ENCODE data around the gene ARHGAP9. TPM values are rescaled to one million over a fixed set of nuclear protein-coding genes. Genes with fewer than 3 reads are reported as not detected.

The ARHGAP9 gene
- total RNA-seq, 4 donors from 2014 or later = 5.2 to 40.5 (median 11.6) TPM

DNA sequence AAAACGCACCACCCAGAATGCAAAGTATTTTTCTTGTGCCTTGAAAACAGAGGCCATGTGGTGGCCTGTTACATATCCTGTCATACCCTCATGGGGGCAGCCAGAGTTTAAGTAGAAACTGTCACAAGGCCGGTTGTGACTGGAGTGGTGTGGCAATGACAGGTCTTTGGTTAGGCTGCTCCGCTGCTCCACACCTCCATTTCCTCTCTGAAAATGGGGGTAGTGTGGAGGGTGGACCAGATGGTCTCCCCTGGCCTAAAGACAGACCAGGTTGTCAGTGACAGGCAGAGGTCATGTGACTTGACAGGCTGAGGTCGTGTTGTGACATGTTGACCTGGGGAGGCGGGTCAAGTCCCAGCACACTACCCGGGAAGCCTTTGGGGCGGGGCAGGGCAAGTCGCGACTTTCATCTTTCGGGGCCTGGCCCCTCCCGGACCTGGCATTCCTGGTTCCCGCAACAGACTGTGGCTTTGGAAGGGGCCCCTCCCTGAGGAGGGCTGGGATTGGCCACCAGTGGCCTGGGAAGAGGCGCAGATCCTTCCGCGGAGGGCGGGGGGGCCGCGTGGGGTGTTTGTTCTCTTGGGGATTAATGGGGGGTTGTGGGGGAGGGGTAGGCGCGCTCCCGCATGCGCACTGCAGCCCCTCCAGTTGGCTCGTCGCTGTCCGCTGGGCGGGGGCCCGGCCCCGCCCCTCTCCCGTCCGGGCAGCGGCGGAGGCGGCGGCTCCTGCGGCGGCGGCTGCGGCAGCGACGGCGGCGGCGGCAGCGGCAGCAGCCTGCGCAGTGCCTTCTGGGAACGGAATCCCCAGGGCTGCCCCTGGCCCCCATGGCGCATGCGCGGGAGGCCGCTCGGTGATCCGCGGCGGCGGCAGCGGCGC lies 42.6 kb upstream of the ARHGAP9 start, which contains the start of gene MBD6:
Gene MBD6 (plus strand): TSS at position 814 of the 876 bp plus-strand sequence. CDS start 1,480 bp downstream, outside the sequence.
- TF ChIP-seq, protein P1, sequence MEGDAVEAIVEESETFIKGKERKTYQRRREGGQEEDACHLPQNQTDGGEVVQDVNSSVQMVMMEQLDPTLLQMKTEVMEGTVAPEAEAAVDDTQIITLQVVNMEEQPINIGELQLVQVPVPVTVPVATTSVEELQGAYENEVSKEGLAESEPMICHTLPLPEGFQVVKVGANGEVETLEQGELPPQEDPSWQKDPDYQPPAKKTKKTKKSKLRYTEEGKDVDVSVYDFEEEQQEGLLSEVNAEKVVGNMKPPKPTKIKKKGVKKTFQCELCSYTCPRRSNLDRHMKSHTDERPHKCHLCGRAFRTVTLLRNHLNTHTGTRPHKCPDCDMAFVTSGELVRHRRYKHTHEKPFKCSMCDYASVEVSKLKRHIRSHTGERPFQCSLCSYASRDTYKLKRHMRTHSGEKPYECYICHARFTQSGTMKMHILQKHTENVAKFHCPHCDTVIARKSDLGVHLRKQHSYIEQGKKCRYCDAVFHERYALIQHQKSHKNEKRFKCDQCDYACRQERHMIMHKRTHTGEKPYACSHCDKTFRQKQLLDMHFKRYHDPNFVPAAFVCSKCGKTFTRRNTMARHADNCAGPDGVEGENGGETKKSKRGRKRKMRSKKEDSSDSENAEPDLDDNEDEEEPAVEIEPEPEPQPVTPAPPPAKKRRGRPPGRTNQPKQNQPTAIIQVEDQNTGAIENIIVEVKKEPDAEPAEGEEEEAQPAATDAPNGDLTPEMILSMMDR (IDR thresholded peaks at IDR 0.05) = peak in 2 of 5 experiments; percentile 9 to 25
- TF ChIP-seq EP300 (IDR thresholded peaks at IDR 0.05) = peak; percentile 35 to 85
- TF ChIP-seq POLR2A (IDR thresholded peaks at IDR 0.05) = peak; percentile 26 to 58
- Histone ChIP-seq H3K27ac (peak within 1 kb of the TSS; percentile 93 to 100 (median 96)), H3K4me3 (peak within 1 kb of the TSS; percentile 77 to 91 (median 84)), H3K4me1 (peaks cover 0 to 79% (median 62%) of the 10 kb centered on the region in 4 donors), H3K36me3 (peaks cover 0 to 34% (median 7%) of the 10 kb centered on the region in 3 donors), H3K27me3 (no peaks in the 10 kb centered on the region), H3K9me3 (no peaks in the 10 kb centered on the region)
- 1 to 2% methylated on average over 25 to 43 of the region's 57 CpGs for WGBS, 2 donors
- peak; percentile 84 to 86 for DNase-seq (ENCODE audit: low spot score in 2 of 2)

DNA sequence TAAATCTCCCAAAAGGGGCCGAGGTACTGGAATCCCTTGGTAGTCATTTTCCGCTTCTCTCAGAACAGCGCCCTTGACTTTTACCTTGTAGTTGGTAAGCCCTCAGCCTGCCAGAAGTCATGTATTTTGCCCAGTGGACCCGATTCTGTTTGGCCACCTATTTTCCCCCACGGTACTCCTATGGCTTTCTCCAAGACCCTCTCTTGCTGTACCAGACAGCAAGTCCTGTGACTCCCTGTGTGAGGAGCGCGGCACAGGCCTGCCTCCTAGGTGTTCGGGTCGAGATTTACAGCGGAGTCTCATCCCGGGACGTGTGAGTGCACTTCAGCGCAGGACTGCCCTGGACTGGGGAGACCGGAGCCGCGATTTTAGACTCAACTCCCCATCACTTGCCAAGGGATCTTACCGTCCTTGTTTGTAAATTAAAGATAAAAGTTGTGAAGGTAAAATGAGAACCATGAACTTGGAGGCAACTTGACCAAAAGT lies 41.9 kb upstream of the ARHGAP9 start:
- peak overlapping the region in 3 of 4 donors; percentile 30 to 91 (median 77) for H3K4me3 ChIP-seq
- WGBS, 2 donors = 33 to 36% methylated on average over 17 of the region's 17 CpGs
- peaks cover 0 to 82% (median 62%) of the 10 kb centered on the region in 4 donors for H3K4me1 ChIP-seq
- no peaks in the 10 kb centered on the region for H3K9me3 ChIP-seq
- DNase-seq (ENCODE audit: low spot score in 2 of 2) = peak; percentile 35 to 47
- H3K27ac ChIP-seq = peak overlapping the region; percentile 93 to 100 (median 96)
- TF ChIP-seq, protein P1 (IDR thresholded peaks at IDR 0.05) = no peak
- no peak for TF ChIP-seq EP300 (IDR thresholded peaks at IDR 0.05)
- no peak for TF ChIP-seq POLR2A (IDR thresholded peaks at IDR 0.05)
- peaks cover 0 to 34% (median 13%) of the 10 kb centered on the region in 3 donors for H3K36me3 ChIP-seq
- H3K27me3 ChIP-seq = no peaks in the 10 kb centered on the region

DNA sequence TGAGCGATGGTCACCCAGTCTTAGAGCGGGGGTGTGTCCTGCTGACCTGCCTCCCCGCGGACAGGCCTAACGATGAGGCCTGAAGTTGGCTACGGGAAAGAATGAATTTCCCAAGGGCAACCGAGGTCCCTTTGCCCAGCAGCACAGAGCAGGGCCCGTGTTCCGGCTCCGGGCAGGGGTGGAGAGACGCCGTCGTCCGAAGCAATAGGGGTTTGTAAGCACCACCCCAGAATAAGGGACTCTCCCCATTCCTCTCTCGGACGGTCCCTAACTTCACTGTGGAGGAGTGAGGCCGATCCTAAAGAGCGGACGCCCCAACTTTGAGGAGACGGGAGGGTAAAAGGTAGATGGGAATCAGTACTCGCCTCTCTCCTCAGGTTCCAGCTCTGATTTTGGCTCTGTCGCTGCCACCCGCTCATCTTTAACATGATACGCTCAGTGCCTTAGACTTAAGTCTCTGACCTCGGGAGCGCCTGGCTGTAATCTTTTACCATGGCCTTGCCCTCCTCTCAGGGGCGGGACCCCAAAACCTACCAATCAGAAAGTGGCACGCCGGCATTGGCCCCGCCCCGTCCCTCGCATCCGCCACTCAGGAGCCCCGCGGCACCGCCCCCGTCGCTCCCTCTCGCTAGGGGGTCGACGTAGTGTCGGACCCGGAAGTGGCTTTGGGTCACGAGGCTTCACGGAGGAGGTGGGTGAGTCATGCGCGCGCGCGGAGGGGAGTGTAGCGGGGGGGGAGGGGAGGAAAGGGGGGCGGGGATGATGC lies 40.6 kb upstream of the ARHGAP9 start, which contains the start of gene DDIT3:
Gene DDIT3 (minus strand): TSS at position 462 of the 766 bp plus-strand sequence. CDS start 3,108 bp downstream, outside the sequence.
- WGBS, 2 donors = 0% methylated on average over 22 to 32 of the region's 52 CpGs
- peak; percentile 99 for DNase-seq (ENCODE audit: low spot score in 2 of 2)
- Histone ChIP-seq H3K36me3 (peaks cover under 1 to 34% (median 11%) of the 10 kb centered on the region in 3 donors), H3K27ac (peak within 1 kb of the TSS; percentile 96 to 100 (median 99)), H3K4me3 (peak within 1 kb of the TSS; percentile 64 to 91 (median 82)), H3K9me3 (no peaks in the 10 kb centered on the region), H3K27me3 (no peaks in the 10 kb centered on the region), H3K4me1 (peaks cover 0 to 72% (median 57%) of the 10 kb centered on the region in 4 donors)
- TF ChIP-seq EP300 (IDR thresholded peaks at IDR 0.05) (peak; percentile 92 to 100), POLR2A (IDR thresholded peaks at IDR 0.05) (peak; percentile 99 to 100)
- TF ChIP-seq, protein P1 (IDR thresholded peaks at IDR 0.05) = peak in 2 of 5 experiments; percentile 29 to 39

DNA sequence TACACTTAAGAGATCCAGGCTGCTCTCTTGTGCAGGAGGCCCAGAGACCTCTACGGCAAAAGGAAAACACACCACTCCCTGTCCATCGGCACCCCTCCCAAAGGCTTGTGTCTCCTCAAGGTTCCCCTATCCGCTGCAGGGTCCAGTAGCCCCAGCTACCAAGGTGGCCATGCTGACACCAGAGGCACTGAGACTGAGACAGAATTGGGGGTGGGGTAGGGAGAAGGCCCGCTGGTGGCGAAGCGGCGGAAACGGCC lies 40.1 kb upstream of the ARHGAP9 start:
- Histone ChIP-seq H3K4me1 (peaks cover 0 to 67% (median 52%) of the 10 kb centered on the region in 4 donors), H3K27ac (peak overlapping the region; percentile 96 to 100 (median 99)), H3K4me3 (peak overlapping the region; percentile 64 to 91 (median 82)), H3K36me3 (peaks cover 5 to 34% (median 15%) of the 10 kb centered on the region in 3 donors), H3K9me3 (no peaks in the 10 kb centered on the region), H3K27me3 (no peaks in the 10 kb centered on the region)
- TF ChIP-seq POLR2A (IDR thresholded peaks at IDR 0.05) (no peak), EP300 (IDR thresholded peaks at IDR 0.05) (no peak)
- TF ChIP-seq, protein P1 (IDR thresholded peaks at IDR 0.05) = no peak
- 0 to 2% methylated on average over 4 to 8 of the region's 8 CpGs for WGBS, 2 donors
- DNase-seq (ENCODE audit: low spot score in 2 of 2) = no peak

Data from tibial nerve (tissue), 4 donors.